Endometrial microvascular endothelial cells (primary cell): ENCODE measurements around the gene PCSK6. TPM values are rescaled to one million over a fixed set of nuclear protein-coding genes. Genes with fewer than 3 reads are reported as not detected.
"Not testable (repeated sequence)": the region's sequence is repeated elsewhere in the genome, so short reads cannot be mapped to it uniquely, and the experiment has no call there.

ENCODE experiments used
- in situ Hi-C: cut with HindIII; loops from 2 replicates; pipeline ENCODE4 v1.10.0; 2017; ENCODE audit warnings: low sequenced_read_pairs, low pct_unique_long_range_greater_than_20kb; ENCODE audit errors: inconsistent ontology term
- total RNA-seq: library from RNA; depleted of rRNA; stranded (reverse); fragments of >200 nt; gene quantifications from one replicate; pipeline ENCODE4 v1.2.3, GENCODE V29; 2015; ENCODE audit errors: inconsistent ontology term

PCSK6 gene
- total RNA-seq, 1 donor from 2014 or later: not detected

DNA sequence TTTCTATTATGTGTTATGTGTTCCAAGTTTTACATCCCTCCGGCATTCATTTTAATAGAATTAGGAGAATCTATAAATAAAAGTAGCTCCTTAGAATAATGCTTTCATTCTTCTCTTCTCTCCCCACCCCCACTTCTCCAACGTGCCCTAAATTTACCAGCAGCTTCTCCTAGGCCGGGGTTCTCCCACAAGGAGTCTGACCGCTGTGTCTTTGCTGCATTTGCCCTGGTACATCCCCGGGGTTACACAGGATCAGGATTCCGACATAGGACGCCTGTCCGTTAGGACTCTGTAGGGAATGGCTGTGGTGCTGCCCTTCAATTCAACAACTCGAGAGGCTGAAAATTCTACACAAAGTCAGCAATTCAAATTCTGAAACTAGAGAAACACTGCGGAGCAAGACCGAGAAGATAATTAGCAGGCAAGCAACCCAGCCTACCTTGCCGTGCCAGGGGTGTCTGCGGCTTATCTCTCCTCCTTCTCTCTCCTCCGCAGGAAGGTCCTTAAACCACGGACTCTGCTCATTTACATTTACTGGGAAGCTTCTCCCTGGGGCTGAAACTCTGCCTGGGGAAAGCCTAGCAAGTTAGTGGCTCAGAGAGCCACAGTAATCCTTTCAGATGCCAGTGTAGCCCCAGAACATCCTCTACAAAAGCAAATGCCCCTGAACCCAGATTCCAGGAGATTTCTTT is 18.8 kb downstream of the PCSK6 start:
- in situ Hi-C loops: no loop called here

DNA sequence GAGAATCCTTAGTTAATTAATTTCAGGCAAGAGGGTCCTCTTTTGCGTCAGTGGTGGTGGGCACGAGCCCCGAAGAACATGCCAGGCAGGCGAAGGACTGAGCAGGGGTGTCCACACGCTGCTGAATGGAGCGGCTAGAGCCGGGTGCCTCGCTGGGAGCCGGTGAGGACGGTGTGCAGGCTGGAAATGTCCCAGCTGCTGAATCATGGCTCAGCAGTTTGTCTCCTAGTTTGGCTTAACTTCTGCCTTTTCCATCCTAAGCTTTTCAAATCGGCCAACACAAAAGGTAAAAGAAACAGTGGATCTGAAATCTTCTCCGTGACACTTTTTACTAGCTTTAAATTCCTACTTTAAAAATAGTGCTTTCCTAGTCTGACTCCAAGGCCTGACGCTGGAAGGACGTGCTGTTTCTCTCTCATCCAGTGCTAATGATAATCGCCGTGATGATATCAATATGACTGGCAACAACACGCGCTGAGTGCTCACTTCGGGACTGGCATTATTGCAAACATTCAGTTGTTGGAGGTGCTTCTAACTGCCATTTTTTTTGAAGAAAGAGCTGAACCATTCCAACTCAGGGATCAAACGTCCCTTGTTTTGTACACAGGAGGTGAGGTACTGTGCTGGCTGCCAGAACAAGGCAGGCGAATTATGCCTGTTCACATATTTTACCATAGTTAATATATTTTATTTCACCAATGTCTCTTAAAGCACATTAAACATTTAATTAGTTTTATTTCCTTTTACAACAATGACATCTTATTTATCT is 19.8 kb downstream of the PCSK6 start:
- in situ Hi-C loops: no loop called here

DNA sequence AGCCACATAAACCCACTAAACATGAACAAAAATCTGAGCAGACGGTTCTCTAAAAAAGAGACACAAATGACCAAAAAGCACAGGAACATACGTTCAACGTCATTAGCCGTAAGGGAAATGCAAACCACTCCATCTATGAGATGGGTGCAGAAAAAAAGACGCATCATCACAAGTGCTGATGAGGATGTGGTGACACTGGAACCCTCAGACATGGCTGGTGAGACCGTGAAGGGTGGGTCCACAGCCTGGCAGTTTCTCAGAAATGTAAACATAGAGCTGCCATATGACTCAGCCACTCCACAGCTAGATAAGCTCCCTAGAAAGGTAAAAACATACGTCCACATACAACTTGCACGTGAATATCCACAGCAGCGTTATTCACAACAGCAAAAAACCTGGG is 23.3 kb downstream of the PCSK6 start:
- in situ Hi-C loops: no loop called here

DNA sequence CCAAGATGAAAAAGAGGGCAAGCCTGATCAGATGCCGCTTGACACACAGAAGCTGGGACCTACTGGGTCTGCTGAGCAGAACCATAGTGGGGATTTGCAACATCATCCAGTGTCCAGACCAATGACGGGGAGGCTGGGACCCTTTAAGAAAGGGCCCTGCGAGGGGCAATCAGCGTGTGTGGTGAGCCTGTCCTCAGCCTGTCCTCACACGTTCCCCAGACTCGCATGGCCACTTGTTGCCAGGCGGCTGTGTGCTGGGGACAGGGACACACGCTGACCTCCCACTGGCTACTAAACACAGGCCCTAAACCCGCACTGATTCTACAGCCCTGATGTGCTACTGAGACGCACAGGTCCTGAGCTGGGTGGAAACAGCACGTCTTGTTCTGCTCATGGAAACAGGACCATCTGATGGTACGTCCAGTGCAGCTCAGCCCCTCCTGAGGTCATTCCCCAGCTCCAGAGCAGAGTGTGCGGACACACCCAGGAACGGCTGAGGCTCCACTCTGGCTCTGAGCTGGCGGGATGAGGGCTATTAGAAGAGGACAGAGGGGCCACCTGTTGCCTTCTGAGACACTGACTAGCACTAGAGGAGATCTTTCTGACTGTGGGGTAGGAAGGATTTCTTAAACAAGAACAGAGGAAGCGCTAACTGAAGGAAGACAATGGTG is 24.4 kb downstream of the PCSK6 start:
- in situ Hi-C loops: no loop called here

DNA sequence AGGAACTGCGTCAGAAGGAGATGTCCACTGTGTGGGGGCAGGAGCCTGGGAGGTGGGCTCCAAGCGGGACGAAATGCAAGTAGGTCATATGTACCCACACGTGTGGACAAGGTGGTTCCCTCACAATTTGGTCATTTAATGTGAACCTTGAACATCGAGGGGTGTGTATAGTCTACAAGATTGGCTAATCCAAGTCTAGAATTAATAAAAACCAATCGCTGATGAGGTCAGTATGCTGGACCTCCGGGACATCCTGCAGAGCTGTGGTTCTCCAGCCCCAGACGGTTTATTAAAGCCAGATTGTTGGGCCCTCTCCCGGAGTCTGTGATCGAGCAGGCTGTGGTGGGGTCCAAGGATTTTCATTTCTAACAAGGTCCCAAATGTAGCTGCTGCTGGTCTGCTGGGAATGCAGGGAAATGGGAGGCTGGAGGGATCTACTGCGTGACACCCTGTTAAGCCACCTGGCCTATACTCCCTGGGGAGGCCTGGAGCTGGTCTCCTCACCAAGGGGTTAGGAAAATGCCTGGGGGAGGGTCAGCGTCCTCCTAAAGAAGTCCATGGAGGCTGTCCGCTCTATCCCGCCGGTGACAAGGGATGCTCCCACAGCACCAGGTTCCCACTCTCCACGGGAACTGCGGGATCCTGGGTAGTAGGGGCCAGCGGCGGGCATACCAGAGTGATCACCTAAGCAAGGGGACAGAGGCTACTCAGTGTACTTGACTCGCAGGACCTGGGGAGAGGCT is 25.1 kb downstream of the PCSK6 start:
- in situ Hi-C loops: no loop called here

DNA sequence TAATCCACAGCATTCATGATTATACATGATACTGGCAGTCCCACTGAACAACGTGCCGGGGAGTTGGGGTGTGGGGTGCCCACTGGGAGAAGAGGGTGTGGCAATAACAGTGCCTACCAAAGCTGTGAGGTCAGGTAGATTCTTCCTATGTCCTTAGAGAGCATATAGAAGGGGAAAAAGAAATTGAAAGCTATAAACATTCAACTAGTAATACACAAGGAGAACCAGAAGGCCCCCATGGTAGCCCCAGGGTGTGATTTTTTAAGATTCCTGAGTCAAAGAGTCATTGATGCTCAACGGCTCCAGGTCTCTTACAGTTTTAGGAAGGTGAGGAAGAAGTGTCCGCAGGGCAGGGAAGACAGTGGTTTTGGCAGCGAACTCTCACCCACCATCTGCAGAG is 25.8 kb downstream of the PCSK6 start:
- in situ Hi-C loops: not testable (repeated sequence)

DNA sequence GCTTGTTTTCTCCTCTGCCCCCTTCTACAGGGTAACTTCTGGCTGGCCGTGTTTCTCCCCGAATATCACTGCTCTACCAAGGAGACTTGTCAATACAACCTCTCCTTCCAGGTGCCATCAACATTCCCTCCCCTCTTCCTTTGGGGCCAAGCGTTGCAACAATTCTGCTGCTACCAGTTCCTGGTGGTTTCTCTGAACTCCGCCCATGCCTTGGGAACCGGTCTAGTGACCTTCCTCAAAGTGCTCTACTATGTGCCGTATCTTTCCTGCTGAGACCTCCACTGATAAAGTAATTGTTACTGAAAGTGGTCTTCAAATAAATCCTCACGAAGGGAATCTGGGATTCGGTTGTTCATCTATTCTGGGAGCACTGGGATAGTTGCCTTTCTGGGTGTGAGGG is 26.2 kb downstream of the PCSK6 start:
- in situ Hi-C loops: no loop called here

DNA sequence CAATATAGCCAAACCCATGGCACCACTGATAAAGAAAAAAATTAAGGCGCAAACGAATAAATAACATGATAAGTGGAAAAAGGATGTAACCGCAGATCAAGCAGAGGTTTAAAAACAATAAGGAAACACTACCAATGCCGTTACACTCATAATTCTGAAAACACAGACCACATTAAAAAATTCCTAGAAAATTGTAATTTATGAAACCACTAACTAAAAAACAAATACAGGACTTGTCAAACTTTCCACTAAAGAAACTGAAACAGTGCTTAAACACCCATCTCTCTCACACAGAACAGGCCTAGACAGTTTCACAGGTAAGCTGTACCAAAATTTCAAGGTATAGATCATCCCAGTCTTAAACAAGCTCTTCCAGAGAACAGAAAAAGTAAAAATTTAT is 28.4 kb downstream of the PCSK6 start:
- in situ Hi-C loops: no loop called here

DNA sequence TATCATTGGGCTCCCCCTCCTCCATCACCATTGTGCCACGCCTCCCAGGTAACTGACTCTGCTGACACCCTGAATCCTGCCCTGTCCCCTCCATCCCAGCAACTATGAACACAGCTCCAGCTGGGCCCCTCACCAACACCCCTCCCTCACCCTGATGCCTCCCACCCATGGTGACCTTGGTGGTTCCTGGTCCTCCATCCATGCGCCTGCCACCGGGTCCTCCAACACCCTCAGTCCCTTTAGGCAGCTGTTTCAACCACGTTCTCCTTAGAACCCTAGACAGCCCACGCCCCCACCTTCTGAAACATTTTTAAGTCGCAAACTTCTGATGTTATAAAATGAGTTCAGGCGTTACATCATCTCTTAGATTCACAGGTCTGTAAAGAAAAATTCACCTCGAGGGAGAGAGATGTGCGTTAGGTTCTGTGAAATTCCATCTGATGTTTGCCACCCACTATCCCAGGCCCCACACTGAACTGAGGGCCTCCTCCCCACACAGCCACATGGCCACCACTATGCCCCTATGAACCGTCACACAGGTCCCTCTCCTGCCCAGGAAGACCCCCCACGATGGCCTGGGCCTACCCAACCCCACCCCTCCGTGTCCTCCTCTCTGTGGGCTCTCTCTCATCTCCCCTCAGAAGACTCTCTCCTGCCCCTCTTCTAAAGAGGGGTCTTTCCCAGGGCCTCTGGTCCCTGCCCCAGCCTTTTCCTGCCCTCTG is 29.8 kb downstream of the PCSK6 start:
- in situ Hi-C loops: no loop called here

DNA sequence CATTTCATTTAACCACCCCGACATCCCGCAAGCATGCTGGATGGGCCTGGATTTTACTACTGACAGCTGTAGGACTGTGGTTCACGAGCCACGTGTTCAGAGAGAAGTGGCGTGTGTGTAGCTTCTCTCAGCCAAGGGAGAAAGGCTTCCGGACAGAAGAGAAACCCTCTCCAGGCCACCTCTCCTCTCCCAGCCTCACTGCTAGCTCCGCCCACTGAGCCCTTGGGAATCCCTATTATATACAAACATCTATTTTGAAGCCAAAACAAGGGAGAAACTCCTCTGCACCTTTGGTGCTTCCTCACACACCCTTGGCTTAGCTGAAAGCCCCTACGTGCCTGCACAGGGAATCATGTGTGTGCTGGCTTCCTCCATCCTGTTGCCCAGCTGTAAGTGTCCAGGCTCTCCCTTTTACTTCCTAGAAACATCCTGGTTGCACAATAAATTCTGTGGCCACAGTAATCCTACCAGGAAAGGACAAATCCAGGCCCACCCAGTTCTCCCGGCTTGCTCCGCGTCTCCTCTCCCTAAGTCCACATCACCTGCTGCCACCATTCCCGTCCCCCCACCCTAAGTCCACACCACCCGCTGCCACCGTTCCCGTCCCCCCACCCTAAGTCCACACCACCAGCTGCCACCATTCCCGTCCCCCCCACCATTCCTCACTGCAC is 30.5 kb downstream of the PCSK6 start:
- in situ Hi-C loops: no loop called here

DNA sequence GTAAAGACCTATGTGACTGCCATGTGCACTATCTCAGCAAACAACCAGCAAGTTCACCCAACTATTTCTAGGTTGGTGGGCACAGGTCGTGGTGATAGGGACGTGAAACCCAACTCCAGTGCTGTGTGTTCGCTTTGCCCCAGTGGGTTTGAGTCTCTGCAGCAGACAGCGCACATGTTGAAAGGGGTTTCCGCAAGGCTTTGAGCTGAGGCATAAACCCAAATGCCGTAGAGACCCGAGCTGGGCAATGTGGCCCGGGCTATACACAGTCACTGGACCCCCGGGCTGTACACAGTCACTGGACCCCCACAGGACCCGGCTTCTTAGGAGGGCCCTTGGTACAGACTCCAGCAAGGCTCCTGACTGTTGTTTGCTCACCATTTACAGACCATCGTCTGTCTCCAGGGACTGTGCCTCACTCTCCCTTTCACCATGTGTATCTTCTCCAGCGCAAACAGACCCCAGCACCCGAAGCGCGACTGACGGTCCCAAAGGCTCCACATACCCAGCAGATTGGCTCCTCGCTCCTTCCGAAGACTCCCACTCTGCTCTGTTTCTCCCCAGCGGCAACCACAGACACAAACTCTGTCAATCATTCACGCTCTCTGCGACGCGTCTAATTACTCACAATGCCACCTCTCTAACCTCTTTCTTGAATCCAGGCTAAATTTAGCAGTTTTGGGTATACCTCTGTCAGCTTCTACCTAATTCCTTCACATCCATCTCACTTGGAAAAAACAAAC is 31.2 kb downstream of the PCSK6 start:
- in situ Hi-C loops: no loop called here

DNA sequence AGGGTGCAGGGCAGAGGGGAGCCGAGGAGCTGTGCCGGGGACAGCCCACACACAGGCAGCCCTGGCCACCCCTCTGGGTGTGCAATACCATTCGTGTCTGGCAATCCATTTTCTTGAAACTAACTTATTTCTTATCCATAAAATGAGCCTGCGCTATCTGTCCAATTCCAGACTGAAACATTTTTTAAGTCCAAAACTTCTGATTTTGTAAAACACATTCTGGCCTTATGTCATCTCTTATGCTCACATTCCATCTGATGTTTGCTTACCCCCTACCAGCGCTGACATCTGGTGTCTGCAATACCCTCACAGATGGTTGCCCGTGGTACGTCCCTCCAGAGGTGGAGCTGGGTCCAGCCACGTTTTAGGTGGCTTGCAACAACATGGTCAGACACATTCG is 31.8 kb downstream of the PCSK6 start:
- in situ Hi-C loops: no loop called here

DNA sequence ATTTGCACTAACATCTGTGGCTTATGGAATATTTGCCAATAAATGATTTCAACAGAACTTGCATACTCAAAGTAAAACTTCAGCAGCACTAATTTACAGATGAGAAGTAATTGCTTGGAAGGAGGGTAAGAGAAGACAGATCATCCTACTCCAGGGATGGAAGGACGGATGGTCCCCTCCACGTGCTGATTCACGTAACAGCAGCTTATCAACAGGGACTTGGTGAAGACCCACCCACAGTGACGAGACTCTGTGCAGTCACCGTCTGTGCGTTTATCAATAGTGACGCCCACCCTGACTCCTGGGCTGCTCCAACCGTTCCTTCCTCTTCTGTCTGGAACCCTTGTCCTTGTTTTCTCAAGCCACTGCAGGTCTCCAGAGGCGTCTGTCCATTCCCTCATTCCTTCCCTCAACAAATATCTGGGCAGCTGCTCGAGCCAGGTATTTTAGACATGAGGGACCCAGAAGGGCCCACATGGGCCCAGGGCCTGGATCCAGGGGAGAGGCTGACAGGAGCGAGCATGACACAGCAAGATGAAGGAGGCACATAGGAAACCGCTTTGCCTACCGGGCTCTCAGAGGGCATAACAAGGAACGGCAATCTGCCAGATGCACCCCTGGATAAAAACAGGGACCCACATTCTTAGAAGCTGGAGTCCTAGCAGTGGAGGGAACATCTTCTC is 33.3 kb downstream of the PCSK6 start:
- in situ Hi-C loops: no loop called here

DNA sequence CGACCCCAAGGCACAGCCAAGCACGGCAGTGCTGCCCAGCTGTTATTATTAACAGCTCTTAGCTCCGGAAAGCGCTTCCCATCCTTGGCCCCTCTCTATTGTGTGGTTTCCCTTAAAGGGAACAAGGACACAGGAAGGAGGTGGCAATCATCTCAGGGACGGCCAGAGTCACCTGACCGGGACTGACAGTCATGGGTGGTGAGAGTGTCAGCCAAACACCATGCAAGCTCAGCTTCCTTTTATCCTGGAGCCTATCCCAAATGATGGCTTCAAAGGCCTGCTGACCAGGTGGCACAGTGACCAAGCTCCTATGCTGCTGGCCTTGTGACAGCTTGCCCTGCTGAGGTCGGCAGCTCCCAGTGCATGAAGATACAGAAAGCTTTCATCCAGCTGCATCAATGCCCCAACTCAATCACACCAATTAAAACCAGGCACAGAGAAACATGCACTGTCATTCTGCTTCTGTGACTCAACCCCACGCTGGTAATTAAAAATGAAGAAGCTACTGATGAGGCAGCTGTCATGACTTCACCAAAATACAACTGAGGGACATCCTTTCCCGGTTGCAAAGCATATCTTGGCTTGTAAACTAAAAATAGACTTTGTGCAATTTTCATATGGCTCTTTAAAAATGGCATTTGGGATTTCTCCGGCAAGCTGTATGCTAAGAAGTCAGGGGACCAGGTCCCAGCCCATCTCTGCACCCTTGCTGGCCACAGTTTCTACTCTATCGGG is 34.0 kb downstream of the PCSK6 start:
- in situ Hi-C loops: no loop called here

DNA sequence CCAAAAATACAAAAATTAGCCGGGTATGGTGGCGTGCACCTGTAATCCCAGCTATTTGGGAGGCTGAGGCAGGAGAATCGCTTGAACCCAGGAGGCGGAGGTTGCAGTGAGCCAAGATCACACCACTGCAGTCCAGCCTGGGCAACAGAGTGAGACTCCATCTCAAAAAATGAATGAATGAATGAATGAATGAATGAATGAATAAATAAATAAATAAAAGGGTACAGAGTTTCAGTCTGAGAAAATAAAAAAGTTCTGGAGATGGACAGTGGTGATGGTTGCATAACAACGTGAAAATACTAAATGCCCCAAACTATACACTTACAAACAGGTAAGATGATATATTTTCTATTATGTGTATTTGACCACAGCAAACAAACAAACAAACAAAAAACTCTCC is 34.7 kb downstream of the PCSK6 start:
- in situ Hi-C loops: not testable (repeated sequence)

DNA sequence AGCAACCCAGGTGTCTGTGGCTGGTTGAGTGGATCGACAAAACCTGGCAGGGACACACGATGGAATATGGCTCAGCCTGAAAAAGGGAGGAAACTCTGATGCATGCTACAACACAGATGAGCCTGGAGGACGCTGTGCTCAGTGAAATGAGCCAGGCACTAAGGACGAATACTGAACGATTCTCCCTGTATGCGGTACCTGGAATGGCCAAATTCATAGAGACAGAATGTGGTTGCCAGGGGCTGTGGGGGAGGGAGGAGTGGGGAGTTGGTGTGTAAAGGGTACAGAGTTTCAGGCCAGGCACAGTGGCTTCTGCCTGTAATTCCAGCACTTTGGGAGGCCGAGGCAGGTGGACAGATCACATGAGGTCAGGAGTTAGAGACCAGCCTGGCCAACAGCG is 35.1 kb downstream of the PCSK6 start:
- in situ Hi-C loops: no loop called here
